HG03280 (cell line): ENCODE data around the gene UNK.
"Not testable (repeated sequence)": the region's sequence is repeated elsewhere in the genome, so short reads cannot be mapped to it uniquely, and the experiment has no call there.

Source experiments
- ATAC-seq: cut with Tn5 transposase; IDR thresholded peaks from one replicate; pipeline ENCODE4 v1.9.1; 2021; ENCODE audit warnings: mild to moderate bottlenecking, moderate library complexity; ENCODE audit not compliant: unreplicated experiment

Gene UNK

DNA sequence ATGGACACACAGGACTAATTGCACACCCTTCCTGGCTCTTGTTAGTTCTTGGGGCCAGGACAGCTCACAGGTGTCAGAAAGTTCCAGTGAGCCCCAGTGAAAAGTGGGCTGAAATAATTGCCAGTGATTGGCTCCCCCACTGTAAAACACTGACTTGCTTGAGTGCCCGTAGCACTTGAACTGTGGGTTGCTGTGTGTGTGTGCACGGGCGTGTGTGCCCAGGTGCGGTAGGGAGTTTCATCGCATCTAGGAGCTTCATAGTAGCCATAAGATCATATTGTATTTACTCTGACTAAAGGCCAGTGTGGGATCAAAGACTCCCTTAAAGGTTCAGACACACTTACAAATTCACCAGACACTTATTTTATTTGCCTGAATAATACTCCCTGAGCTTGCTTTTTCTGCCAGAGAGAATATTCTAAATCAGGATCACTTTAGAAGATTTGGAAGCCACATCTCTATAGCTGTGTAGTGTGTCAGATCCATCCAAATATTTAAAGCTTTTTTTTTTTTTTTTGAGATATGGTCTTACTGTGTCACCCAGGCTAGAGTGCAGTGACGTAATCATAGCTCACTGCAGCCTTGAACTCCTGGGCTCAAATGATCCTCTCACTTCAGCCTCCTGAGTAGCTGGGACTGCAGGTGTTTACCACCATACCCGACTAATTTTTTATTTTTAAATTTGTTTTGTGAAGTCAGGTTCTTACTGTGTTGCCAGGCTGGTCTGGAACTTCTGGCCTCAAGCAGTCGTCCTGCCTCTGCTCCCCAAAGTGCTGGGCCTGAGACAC lies 11.4 kb downstream of the UNK start:
- ATAC-seq = no peak

DNA sequence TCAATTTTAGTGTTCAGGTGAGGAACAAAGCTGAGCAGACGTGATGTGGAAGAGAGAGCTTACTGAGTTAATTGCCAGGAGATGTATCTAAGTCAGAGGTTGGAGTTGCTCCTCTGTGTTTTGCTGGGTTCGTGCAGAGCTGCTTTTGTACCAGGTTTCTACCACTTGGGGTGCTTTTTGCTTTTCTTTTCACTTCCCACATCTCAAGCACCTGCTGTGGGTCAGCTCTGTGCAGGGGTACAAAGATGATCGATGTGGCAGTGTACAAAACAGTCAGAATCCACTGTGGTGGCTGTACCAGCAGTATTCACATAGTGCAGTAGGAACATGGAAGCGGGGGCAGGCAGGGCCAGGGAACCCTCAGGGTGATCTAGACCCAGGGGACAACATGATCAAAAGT lies 14.8 kb downstream of the UNK start:
- no peak for ATAC-seq

DNA sequence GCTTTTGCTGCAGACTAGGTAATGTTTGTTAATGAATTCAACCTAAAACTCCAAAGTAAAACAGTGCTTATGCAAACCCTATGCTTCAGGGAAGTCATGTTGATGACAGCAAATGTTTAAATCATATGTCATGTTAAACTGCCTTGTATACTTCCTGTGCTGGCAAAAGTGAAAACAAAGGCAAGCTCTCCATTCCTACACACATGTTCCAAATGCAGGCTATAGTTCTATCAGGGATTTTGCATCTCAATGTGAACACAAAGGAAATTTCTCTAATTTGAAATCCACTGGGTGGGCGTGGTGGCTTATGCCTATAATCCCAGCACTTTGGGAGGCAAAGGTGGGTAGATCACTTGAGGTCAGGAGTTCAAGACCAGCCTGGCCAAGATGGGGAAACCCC lies 19.3 kb downstream of the UNK start:
- no peak for ATAC-seq

DNA sequence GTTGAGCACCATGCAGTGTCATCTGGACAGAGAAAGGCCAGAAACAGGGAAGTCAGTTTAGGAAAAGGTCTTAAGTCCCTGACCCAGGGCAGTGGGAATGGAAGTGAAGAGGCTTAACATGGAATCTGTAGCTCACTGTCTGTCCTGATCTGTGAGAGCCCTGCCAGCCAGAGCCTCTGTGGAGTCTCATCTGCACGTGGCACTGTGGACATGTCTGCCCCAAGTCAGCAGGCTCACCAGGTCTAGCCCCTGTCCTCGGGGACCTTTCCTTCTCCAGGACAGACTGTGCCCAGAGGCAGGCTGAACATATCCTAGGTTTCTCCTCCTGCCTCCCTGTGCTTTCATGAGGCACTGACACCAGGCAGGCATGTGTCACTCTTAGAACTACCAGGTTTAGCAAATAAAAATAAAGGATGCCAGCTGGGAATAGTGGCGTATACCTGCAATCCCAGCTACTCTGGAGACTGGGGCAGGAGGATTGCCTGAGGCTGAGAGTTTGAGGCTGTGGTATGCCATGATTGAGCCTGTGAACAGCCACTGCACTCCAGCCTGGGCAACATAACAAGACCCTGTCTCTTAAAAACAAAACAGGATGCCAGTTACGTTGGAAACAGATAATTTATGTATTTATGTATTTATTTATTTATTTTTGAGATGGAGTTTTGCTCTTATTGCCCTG lies 22.4 kb downstream of the UNK start:
- ATAC-seq = no peak

DNA sequence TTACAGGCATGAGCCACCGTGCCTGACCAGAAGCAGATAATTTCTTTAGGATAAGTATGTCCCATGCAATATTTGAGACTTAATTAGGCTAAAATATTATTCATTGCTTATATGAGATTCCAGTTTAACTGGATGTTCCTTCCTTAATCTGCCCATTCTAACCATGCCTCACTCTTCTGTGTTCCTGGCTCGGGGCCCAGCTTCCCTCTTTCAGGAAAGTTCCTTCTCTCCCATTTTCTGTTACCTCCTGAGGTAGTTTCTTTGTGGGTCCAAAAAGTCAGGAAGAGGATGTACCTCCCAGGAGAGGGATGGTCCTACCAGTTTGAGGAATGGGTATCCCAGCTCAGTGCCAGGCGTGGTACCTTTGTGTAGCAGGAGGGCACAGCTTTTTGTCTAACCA lies 23.3 kb downstream of the UNK start:
- ATAC-seq = no peak

DNA sequence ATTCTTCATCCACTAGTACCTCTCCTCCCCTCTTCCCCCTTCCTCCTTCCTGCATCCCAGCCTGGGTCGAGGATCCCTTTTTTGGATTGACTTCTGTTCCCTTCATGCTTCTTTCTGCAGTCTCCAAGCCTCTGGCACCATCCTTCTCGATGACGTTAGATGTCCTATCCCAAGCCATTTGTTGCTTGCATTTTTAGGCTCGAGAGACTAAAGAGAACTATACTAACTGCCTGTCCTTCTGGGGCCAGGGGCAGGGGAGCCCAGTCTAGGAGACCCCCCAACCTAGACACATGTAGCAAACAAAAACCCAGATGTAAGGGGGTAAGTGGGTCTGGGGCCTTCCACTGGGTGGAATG lies 23.9 kb downstream of the UNK start:
- ATAC-seq = no peak

DNA sequence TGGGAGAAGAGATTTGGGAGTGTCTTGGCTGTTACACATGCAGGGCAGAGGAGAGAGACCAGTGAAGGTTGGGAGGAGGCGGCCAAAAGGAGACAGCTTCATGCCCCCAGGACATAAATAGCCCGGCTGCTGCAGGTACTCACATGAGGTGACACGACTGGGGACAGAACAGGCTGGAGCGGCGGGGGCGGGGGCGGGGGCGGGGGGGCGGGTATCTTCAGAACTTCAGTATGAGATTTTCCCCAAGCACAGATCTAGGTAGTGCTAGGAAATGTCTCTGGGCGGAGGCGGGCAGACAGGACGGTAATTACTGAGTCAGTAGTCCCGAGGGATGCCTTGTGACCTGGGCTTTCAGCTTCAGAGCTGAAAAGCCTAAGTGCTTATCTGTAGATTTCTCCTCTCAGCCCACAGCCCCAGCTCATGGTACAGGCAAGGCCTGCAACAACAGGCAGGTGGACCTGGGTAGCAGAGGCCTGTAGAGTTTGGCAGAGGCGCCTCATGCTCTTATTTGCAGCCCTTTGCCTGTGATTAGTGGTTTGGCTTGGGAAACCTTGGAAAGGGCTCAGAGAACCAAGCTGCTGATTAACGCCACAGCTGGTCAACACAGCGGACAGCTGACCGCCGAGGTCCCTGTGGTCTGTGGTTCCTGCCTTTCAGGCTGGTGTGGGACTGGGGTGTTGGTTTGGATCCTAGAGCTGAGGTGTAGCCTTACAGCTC lies 24.5 kb downstream of the UNK start:
- peak; percentile 55 for ATAC-seq

DNA sequence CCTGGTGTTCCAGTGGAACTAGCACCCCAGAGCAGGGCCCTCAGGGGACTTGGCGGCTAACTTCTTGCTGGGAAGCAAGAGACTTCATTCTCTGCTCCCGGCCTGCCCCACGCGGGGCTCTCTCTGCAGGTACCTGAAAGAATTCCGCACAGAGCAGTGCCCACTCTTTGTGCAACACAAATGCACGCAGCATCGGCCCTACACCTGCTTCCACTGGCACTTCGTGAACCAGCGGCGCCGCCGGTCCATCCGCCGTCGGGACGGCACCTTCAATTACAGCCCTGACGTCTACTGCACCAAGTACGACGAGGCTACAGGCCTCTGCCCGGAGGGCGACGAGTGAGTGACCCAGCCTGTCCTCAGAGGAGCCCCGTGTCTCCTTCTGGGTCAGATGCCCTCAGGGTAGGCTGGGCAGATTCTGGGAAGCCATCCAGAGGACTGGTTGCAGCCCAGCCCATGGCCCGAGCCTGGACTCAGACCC lies 25.1 kb downstream of the UNK start:
- ATAC-seq = no peak

DNA sequence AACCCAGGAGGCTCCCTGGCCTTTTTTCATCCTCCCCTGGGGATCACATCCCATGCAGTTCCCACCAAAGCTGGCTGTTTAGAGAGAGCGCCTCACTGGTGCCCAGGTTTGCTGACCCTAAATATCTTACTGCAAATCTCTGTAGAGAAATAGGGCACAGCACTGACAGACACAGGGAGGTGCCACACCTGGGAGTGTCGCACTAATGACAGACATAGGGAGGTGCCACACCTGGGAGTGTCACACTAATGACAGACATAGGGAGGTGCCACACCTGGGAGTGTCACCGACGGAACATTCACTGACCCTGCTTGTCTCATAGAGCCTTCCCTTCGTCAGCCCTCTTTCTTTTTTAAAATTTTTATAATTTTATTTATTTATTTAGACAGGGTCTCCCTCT lies 25.6 kb downstream of the UNK start:
- ATAC-seq = no peak

DNA sequence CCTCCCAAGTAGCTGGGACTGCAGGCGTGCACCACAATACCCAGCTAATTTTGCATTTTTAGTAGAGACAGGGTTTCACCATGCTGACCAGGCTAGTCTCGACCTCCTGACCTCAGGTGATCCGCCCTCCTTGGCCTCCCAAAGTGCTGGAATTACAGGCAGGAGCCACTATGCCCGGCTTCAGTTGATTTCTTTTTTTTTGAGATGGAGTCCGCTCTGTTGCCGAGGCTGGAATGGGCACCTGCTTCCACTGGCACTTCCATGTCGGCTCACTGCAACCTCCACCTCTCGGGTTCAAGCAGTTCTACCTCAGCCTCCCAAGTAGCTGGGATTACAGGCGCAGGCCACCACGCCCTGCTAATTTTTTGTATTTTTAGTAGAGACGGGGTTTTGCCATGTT lies 26.1 kb downstream of the UNK start:
- not testable (repeated sequence) for ATAC-seq

DNA sequence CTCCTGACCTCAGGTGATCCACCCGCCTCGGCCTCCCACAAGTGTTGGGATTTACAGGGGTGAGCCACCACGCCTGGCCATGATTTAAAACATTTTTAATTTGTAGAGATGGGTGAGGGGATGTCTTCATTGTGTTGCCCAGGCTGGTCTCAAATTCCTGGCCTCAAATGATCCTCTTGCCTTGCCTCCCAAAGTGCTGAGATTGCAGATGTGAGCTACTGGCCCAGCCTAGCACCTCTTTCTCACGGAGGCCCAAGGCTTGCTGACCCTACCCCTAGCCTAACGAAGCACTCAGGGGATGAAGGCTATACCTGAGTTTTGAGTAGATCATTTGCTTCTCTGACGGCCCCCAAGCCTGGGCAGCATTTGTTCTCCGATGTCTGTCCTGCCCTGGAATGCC lies 26.6 kb downstream of the UNK start:
- ATAC-seq = no peak

DNA sequence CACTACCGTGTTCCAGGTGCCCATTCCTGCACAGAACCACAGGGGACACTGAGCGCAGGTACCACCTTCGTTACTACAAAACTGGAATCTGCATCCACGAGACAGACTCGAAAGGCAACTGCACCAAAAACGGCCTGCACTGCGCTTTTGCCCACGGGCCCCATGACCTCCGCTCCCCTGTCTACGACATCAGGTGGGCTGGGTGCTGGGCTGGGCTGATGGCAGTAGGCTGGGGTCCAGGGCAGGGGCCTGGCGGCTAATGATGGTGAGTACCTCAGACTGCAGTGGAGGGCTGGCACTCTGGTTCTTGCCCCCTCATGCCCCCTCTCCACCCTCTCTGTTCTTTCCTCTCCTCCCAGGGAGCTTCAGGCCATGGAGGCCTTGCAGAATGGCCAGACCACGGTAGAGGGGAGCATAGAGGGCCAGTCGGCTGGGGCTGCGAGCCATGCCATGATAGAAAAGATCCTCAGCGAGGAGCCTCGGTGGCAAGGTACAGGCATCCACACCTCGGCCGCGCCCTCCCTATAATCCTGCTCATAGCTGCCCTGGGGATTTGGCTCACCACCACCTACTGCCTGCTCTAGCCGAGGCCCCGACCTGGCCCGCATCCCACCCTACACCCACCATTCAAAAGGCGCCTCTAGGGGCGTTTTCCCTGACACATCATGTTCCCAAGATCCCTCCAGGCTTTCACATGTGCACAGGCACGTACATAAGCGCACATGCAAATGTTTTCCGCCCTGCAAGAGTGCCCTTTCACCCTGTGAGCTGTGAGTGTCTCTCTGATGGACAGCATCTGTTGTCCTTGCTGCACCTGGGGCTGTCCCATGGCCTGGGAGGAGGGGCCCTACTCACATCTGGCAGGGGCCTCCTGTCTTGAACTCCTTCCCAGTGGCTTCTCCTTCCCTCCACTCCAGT lies 27.7 kb downstream of the UNK start:
- no peak for ATAC-seq

DNA sequence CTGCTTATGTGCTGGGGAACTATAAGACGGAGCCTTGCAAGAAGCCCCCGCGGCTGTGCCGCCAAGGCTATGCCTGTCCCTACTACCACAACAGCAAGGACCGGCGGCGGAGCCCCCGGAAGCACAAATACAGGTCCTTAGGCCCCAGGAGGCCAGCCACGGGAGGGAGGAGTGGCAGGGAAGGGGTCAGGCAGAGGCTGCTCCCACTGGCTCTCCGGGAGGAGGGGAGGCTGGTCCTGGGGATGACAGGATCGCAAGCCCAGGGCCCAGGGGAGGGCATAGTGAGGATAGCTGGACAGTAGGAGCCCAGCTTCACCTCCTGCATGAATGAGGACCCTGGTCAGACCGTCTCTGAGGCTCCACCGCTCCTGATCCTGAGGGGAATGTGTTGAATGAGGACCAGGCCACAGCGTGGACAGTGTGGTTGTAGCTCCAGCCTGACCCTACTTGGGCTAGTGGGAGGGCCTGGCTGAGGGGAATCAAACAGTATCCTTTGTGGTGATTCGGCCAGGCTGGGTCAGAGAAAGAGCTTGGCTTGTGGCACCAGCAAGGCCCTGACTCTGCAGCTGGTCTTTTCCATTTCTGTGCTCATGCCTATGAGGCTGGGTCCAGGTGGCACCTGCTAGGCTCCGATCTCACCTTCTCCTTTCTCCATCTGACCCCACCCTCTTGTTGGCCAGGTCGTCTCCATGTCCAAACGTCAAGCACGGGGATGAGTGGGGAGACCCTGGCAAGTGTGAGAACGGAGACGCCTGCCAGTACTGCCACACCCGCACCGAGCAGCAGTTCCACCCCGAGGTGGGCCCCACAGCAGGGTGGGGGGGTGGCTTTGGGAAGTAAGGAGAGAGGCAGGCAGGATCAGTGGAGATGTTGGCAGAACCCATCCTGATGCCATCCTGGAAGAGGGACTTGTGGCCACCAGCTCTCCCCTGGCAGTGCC lies 28.7 kb downstream of the UNK start:
- no peak for ATAC-seq

DNA sequence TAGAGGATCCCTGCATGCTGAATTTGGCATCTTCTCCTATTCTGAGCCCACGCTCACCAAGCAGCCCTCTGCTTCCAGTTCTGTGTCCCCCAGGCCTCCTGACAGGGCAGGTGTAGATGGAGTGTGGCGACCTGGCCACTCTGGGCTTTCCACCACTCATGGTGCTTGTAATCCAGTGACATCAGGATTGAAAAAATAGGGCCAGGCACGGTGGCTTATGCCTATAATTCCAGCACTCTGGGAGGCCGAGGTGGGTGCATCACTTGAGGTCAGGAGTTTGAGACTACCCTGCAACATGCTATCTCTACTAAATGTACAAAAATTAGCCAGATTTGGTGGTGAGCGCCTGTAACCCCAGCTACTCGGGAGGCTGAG lies 29.4 kb downstream of the UNK start:
- no peak for ATAC-seq

DNA sequence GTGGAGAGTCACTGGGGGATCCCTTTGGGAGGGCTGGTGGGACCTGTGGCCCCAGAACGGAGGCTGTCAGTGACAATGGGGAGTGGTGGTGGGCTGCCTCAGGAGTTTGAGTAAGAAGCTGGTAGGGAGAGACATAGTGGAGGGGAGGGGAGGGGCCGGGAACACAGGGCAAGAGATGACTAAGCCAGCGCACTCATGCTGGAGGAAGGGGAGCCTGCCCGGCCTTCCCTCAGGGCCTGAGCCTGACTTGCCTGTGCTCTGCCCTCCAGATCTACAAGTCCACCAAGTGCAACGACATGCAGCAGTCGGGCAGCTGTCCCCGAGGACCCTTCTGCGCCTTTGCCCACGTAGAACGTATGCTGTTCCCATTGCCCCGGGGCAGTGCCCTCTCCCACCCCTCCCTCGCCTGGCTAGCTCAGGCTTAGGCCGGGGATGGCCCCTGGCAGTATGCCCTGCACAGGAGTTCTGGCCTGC lies 30.3 kb downstream of the UNK start:
- ATAC-seq = no peak

DNA sequence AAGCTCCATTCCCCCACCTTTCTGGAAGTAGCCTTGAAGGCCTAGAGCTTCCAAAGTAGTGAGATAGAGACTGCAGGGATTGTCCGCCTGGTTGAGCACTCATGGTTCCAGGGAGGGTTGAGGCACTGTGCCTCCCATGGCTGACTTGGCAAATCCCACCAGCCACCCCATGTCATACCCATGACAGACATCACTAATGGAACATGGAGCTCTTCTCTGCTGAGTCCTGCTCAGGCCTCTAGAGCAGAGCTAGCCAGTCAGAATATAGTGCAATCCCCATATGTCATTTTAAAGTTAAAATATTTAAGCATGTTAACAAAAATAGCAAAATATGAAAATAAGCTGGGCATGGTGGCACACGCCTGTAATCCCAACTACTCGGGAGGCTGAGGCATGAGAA lies 30.8 kb downstream of the UNK start:
- no peak for ATAC-seq

DNA sequence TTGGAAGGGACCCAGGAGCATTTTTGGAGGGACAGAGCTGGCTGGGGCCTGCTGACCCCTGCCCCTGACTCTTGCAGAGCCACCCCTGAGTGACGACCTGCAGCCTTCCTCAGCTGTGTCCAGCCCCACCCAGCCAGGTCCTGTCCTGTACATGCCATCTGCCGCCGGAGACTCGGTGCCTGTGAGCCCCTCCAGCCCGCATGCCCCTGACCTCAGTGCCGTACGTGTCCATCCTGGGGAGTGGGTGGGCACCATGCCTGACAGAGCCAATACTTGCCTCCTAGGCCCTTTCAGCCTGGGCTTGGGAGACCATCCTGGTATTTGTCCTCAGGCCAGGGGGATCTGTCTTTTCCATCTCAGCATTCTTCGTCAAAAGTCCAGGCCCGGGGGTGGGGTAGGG lies 32.1 kb downstream of the UNK start:
- ATAC-seq = no peak

DNA sequence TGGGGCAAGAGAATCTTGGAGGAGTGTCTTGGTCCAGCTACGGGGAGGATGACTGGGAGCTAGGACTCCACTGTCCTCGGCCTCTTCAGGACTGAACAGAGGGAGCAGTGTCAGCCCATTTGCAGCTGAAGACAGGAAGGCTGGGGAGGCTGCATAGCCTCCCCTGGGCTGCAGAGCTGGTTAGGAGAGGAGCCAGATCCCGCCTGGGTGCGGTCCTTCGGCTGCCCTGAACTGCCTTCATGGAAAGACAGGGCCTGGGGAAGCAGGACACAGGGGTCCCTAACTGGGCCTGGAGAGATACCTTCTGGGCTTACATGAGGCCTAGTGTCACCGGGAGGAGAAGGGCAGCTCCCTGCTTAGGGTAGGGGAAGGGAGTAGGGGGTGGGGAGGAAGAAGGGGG lies 33.0 kb downstream of the UNK start:
- no peak for ATAC-seq

DNA sequence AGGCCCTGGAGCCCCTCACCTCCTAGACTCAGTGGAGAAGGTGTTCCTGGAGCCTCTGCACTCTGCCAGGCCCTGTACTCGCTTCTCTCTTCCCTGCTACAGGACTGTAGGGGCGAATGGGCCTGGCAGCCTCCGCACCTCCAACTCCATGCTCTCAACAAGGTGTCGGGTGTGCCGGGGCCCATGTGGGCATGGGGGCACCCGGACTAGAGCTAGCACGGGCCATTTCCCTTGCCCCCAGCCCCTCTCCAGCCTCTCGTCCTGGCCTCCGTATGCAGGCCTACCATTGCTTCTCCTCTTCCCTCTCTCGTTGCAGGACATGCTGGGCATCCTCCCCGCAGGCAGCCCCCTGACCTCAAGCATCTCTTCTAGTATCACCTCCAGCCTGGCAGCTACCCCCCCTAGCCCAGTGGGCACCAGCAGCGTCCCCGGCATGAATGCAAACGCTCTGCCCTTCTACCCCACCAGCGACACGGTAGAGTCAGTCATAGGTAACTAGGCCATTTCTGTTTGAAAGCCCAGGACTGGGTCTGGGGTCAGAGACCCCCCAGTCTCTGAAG lies 33.8 kb downstream of the UNK start:
- ATAC-seq = no peak
